Activated naive CD4-positive, alpha-beta T cell (primary cell): Measurements from ENCODE around the gene ODAM.
"Not testable (repeated sequence)": the region's sequence is repeated elsewhere in the genome, so short reads cannot be mapped to it uniquely, and the experiment has no call there.

ENCODE experiments used
- DNase-seq, 4 experiments: peaks; one replicate each; lab custom pipeline; 2025; lab: John Stamatoyannopoulos, UW

The ODAM gene

GRCh38 chr4:70195425-70195824 lies at the start of gene ODAM:
Gene ODAM (plus strand): TSS chr4:70195725. CDS start chr4:70196544, 819 bp downstream.
- no peak for DNase-seq

GRCh38 chr4:70151271-70151670 lies 44.3 kb upstream of the ODAM start:
- DNase-seq, result no peak

- no peak for DNase-seq
Measured at GRCh38 chr4:70152088-70152487, 43.4 kb upstream of the ODAM start.

GRCh38 chr4:70153937-70154336 lies 41.6 kb upstream of the ODAM start, which contains the start of gene PRR27:
Gene PRR27 (plus strand): TSS chr4:70154237. CDS start chr4:70154376, 139 bp downstream.
- DNase-seq, result no peak

GRCh38 chr4:70158576-70158975 lies 36.9 kb upstream of the ODAM start:
- no peak for DNase-seq

GRCh38 chr4:70177090-70177489 lies 18.4 kb upstream of the ODAM start:
- DNase-seq, result no peak

- DNase-seq, result no peak
Measured at GRCh38 chr4:70178075-70178660, 17.4 kb upstream of the ODAM start.

- DNase-seq, result no peak
Measured at GRCh38 chr4:70179811-70180210, 15.7 kb upstream of the ODAM start.

GRCh38 chr4:70181864-70182263 lies 13.7 kb upstream of the ODAM start:
- no peak for DNase-seq

- no peak for DNase-seq
Measured at GRCh38 chr4:70182517-70183167, 12.9 kb upstream of the ODAM start.

- no peak for DNase-seq
Measured at GRCh38 chr4:70183168-70183939, 12.2 kb upstream of the ODAM start.

GRCh38 chr4:70183940-70184246 lies 11.6 kb upstream of the ODAM start:
- no peak for DNase-seq

- DNase-seq, result no peak
Measured at GRCh38 chr4:70187216-70187615, 8.3 kb upstream of the ODAM start.

- no peak for DNase-seq
Measured at GRCh38 chr4:70190579-70190978, 4.9 kb upstream of the ODAM start.

- DNase-seq, result no peak
Measured at GRCh38 chr4:70191647-70192046, 3.9 kb upstream of the ODAM start.

GRCh38 chr4:70192895-70193294 lies 2.6 kb upstream of the ODAM start:
- DNase-seq, result no peak

GRCh38 chr4:70196857-70197256 lies 1.3 kb downstream of the ODAM start:
- DNase-seq, result no peak

- no peak for DNase-seq
Measured at GRCh38 chr4:70197842-70198241, 2.3 kb downstream of the ODAM start.

GRCh38 chr4:70203601-70204000 lies 8.1 kb downstream of the ODAM start:
- no peak for DNase-seq

- DNase-seq, result not testable (repeated sequence)
Measured at GRCh38 chr4:70212752-70213151, 17.2 kb downstream of the ODAM start.

- not testable (repeated sequence) for DNase-seq
Measured at GRCh38 chr4:70216109-70216508, 20.6 kb downstream of the ODAM start.

- not testable (repeated sequence) for DNase-seq
Measured at GRCh38 chr4:70216550-70216949, 21.0 kb downstream of the ODAM start.

GRCh38 chr4:70221389-70221788 lies 25.9 kb downstream of the ODAM start:
- not testable (repeated sequence) for DNase-seq
